SKM-1 (cell line): ENCODE data around the gene PAK6.

Experiments used
- DNase-seq: peaks from one replicate; lab custom pipeline; 2025; ENCODE audit not compliant: unreplicated experiment; lab: John Stamatoyannopoulos, UW

PAK6 gene

DNA sequence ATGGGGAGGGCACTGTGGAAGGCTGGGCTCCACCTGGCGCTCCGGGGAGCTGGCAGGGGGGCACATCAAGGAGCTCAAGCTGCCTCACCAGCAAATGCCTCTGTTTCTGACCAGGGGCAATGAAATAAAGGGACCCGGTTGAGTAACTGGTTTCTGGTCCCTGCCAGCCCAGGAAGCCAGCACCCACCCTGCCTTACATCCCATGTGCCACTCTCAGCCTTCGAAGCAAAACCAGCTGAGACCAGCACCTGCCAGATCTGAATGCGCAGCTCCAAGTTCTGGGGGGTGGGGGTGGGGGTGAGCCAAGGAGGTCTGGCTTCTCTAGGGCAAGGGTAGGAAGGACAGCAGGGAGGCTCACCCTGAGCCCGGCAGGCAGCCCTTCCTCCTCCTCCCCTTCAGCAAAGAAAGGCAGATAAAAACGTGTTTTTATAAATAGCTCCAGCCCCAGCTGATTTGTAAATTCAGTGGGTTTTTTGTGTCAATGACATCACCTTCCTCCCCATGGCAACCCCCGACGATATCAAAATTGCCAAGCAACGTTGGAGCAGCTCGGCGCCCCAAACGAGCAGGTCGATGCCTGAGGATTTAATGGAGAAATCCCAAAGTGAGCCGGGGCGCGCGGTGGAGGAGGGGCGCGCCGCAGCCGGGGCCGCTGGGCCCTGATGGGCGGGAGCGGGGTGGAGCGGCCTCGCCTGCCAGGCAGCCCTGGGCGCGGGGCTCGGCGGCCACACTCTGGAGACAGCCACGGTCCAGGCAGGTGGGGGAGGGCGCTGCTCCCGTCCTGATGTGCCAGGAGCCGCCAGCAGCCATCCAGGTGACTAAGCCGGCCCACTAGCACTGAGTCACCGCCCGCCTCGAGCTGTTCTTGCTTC is at the start of gene PAK6:
PAK6 (plus strand) TSS at position 532 of the 872 bp plus-strand sequence. CDS start 25,723 bp downstream, outside the sequence.
- DNase-seq, result no peak

DNA sequence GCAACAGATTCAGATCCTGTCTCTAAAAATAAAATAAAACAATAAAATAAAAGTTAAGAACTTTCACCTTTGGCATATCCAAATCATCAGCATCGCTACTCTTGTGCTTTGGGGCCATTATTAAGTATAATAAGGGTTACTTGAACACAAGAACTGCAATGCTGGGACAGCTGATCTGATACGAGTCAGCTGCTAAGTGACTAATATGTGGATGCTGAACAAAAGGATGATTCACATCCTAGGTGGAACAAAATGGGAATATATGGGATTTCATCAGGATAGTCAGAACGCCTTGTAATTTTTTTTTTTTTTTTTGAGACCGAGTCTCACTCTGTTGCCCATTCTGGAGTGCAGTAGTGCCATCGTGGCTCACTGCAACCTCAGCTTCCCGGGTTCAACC is 48.3 kb upstream of the PAK6 start:
- no peak for DNase-seq

GRCh38 chr15:40192942-40193341 is 45.9 kb upstream of the PAK6 start:
- no peak for DNase-seq

DNA sequence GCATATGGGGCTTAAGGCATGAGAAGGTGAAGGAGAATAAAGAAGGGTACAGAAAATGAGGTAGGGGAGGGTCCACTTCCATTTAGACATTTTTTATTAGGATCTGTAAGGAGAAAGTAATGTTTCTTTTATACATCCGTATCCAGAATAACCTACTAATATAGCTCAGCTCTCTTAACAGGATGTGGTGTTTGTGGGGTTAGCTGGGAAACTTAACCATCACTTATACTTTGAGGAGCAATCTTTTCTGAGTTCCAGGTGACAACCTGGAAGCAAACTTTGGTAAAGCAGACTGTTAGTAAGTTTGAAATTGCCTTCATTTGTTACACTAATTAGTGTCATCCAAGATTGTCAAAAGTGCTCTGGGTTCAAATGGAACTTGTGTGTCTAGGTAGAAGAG is 41.4 kb upstream of the PAK6 start:
- DNase-seq, result no peak

GRCh38 chr15:40198355-40199085 is 40.3 kb upstream of the PAK6 start:
- DNase-seq, result no peak

DNA sequence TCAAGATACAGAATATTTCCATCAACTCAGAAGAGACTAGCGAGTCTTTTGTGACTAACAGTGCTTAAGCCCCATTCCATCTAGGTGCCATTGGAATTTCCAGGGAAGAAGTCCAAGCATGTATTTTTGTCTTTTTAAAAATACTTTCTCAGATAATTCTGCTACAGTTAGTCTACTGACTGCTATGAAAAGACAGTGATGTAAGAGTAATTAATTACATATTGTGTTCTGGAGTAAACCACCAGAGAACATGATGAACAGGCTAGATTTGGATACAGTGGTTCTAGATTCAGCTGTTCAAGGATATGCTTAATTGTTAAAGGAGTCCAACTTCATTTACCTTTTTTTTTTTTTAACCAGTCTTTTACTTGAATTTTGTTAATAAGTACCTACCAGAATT is 34.8 kb upstream of the PAK6 start:
- DNase-seq, result no peak

- peak; percentile 57 for DNase-seq
Measured at GRCh38 chr15:40217166-40217824, 21.6 kb upstream of the PAK6 start.

DNA sequence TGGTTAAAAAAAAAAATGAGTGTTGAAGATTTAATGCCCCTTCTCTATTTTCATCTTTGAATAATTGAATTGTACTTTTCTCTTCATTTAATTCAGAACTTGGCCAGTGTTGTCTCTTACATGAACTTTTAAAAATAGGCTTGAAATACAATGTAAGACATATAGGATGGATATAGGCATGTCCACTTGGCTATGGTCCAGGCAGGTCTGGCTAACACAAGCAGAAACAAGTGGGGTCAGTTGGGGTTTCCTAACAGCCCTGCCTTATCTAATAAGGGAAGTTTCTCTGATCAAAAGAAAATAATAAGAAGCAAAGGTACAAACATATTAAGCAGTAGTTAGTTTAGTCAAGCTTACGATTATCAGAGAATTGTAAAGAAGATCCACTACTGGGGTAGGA is 19.1 kb upstream of the PAK6 start:
- no peak for DNase-seq

DNA sequence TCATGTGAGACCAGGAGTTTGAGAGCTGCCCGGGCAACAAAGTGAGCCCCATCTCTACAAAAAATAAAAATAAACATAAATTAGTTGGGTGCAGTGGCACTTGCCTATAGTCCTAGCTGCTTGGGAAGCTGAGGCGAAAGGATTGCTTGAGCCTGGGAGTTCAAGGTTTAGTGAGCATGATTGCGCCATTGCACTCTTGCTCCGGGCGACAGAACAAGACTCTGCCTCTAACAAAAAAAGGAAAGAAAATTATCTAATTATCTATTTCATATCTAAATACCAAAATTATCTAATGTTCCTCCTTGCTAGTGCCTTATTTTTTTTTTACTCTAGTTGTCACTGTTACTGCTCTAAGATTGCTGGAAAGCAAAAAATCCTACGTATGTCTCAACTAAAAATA is 16.7 kb upstream of the PAK6 start:
- no peak for DNase-seq

DNA sequence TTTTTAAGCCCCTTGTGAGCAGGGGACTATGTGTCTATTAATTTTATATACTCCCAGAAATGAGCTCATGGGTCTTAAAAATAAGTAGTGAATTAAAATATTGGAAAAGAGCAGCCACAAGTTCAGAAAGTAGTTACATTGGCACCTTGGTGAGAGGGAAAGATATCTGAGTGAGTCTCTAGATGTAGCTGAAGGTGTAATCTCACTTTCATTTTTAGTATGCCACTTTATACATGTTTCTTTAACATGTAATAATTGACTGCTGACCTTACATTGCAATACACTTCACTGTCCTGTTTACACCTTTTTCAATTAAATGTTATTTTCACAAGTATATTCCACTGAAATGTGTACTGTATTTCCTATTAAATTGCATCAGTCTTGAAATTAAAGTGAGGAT is 12.1 kb upstream of the PAK6 start:
- no peak for DNase-seq

DNA sequence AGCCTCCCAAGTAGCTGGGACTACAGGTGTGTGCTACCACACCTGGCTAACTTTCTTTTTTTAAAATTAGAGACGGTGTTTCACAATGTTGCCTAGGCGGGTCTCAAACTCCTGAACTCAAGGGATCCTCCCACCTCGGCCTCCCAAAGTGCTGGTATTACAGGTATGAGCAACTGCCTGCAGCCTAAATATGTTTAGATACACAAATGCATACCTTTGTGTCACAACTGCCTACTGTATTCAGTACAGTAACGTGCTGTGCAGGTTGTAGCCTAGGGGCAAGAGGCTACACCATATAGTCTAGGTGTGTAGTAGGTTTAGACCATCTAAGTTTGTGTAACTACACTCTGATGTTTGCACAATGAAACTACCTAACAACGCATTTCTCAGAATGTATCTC is 9.5 kb upstream of the PAK6 start:
- no peak for DNase-seq

GRCh38 chr15:40229956-40230355 is 8.9 kb upstream of the PAK6 start:
- DNase-seq, result no peak

DNA sequence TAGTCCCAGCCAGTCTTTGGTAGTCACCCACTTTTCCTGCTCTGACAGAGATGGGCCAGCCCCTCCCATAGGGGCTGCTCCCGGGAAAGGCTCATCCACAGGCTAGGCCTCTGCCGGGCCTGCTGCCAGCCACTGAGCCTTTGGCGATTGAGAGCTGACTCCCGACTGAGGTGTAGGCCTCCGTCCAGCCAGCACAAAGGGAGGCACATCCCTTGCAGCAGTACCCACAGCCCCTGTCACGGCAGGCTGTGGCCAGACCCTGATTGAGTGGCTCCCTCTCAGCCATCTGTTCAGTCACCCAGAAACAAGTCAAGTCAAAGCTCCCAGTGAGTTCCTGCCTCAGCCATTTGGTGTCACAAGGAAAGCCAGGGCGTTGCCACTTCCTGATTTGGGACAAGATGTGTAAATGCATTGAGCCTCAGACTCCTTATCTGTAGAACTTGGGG is 6.2 kb upstream of the PAK6 start:
- no peak for DNase-seq

GRCh38 chr15:40233727-40234577 is 4.9 kb upstream of the PAK6 start:
- DNase-seq, result no peak

GRCh38 chr15:40234783-40235182 is 4.1 kb upstream of the PAK6 start:
- DNase-seq, result no peak

- peak; percentile 65 for DNase-seq
Measured at GRCh38 chr15:40235201-40235885, 3.5 kb upstream of the PAK6 start.

- no peak for DNase-seq
Measured at GRCh38 chr15:40239404-40239692, 485 bp downstream of the PAK6 start.

- no peak for DNase-seq
Measured at GRCh38 chr15:40239693-40240618, 1.1 kb downstream of the PAK6 start.

DNA sequence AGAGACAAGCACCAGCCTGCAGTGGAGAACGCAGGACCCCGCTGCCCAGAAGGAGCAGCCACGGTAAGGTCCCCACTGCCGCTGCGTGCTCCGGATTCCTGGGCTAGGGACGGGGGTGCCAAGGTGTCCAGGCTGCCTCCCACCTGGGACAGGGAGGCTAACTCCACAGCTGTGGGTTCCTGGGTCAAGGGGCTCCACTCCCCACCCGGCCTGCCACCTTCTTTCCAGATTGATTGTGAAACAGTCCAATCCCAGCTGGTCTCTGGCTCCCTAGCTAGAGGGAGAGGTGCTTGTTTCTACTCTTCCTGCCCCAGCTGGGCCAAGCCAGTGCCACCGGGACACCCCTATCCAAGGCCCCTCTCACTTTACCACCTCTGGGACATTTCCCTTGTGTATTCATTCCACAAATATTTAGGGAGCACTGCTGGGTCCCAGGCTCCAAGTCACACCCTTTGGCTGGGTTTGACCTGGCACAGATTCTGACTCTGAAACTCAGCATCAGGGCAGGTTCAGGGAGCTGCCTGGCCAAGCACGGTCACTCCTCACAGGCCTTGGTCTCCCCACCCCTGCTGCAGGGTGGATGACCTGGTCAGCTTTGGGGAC is 1.9 kb downstream of the PAK6 start:
- no peak for DNase-seq
